Pancreas (tissue), 10 donors: Measurements from ENCODE around the gene EXOC6. TPM values are rescaled to one million over a fixed set of nuclear protein-coding genes. Genes with fewer than 3 reads are reported as not detected.
A peak's percentile ranks its signal among the peaks of the same experiment; 100 is the strongest.

Source experiments
- ATAC-seq, 4 donors: fragments of 200-7000 bp; cut with Tn5 transposase; one replicate each; pipeline versions ENCODE4 v1.8.0 to v1.9.1; 2020; ENCODE audit warnings: mild to moderate bottlenecking in 4 of 4, moderate library complexity in 4 of 4
- DNase-seq, 6 donors: peaks; one replicate each; pipeline ENCODE4 v3.0.0-alpha.2; 2020
- FAIRE-seq: peaks from 2 replicates; lab custom pipeline; 2012; peaks lifted over from hg19 to GRCh38; lab: Jason Lieb, UNC
- H3K27ac ChIP-seq, 4 donors: fragments of 200-600 bp; sonication (generic); 1 replicate in 3 of 4; 2 replicates in 1 of 4; pipeline versions ENCODE4 v1.5.0 to v1.8.0; 2020
- H3K27me3 ChIP-seq, 4 donors: fragments of 200-600 bp; one replicate each; pipeline ENCODE4 v1.8.0; 2021
- H3K36me3 ChIP-seq, 3 donors: fragments of 200-600 bp; sonication (generic) in 1 of 3; one replicate each; pipeline versions ENCODE4 v1.5.0 to v1.8.0; 2020 to 2021
- H3K4me1 ChIP-seq, 3 donors: fragments of 200-600 bp; one replicate each; pipeline ENCODE4 v1.8.0; 2021
- H3K4me3 ChIP-seq, 4 donors: fragments of 200-600 bp; sonication (generic) in 2 of 4; one replicate each; pipeline versions ENCODE4 v1.5.0 to v1.8.0; 2020 to 2021
- H3K9me3 ChIP-seq, 4 donors: fragments of 200-600 bp; one replicate each; pipeline ENCODE4 v1.8.0; 2021
- WGBS, 2 donors: extraction: QIAGEN DNeasy Blood & Tissue Kit; methylation state at CpG; one replicate each; pipeline ENCODE4 v1.1.7; 2013; 5-methylcytosine and 5-hydroxymethylcytosine counted together
- intact Hi-C, 3 donors: fragments of 100-400 bp; cut with DNase I; formaldehyde crosslinking; loops; one replicate each; pipeline versions ENCODE4 v1.11.1 to v1.14.2; 2022
- polyA plus RNA-seq, 2 donors: library from polyadenylated mRNA; stranded (reverse); fragments of 200-250 nt; gene quantifications; one replicate each; pipeline ENCODE4 v1.2.3, GENCODE V29; 2013
- total RNA-seq, 6 donors: library from RNA; stranded (reverse); fragmentation: NEBNext Ultra II Directional in 4 of 6; extraction: Animal tissue kit (Norgen Biotek cat#: 25700) in 4 of 6; gene quantifications; one replicate each; pipeline versions ENCODE4 v1.2.1 to v1.2.4, GENCODE V29; 2021 to 2023
- TF ChIP-seq, protein P1 (sequence below), 4 donors: fragments of 200-600 bp; sonication (generic) in 3 of 4; IDR thresholded peaks; one replicate each; pipeline versions ENCODE4 v1.5.0 to v1.8.0; 2021; ENCODE audit warnings: antibody characterized with exemption in 4 of 4
- donor health status: healthy with polysubstance abuse.
- donor health status: DM: no; HTN: no; CAD: no; lungs with moderate emphysema.
- donor health status: DM: no; HTN: no; CAD: no.
- donor health status: control.
- donor health status: control.
- donor health status: Bipolar disorder and iron deficiency.
- donor health status: DM: yes; HTN: yes; CAD: no.
- donor health status: DM: no; HTN: no; CAD: no.
- donor health status: DM: no; HTN: no; CAD: no.
- donor health status: DM: yes; HTN: yes; CAD: no.

Gene EXOC6
- total and polyA plus RNA-seq, 8 donors, result 4.2 to 10.3 (median 7.3) TPM

DNA sequence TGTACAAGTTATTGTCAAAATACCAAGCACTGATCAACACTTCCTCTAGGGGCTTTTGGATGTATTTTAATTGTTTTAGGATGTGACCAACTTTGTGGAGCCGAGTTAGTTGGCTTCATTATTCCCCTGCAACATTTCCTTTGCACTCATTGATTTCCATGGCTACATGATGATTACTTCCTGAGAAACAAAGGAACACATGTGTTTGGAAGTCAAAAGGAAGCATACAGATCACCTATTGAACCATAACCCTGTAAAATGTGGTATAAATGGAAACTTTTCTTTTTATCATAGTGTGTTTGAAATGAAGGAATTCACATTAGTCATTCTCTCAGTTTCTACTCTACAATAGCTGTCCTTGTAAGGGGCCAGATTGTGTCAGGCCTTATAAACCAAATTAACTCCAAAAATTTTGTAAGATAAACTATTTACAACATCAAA is 32.2 kb upstream of the EXOC6 start:
- TF ChIP-seq, protein P1, sequence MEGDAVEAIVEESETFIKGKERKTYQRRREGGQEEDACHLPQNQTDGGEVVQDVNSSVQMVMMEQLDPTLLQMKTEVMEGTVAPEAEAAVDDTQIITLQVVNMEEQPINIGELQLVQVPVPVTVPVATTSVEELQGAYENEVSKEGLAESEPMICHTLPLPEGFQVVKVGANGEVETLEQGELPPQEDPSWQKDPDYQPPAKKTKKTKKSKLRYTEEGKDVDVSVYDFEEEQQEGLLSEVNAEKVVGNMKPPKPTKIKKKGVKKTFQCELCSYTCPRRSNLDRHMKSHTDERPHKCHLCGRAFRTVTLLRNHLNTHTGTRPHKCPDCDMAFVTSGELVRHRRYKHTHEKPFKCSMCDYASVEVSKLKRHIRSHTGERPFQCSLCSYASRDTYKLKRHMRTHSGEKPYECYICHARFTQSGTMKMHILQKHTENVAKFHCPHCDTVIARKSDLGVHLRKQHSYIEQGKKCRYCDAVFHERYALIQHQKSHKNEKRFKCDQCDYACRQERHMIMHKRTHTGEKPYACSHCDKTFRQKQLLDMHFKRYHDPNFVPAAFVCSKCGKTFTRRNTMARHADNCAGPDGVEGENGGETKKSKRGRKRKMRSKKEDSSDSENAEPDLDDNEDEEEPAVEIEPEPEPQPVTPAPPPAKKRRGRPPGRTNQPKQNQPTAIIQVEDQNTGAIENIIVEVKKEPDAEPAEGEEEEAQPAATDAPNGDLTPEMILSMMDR (IDR thresholded peaks at IDR 0.05), result no peak
- Histone ChIP-seq H3K27me3 (no peaks in the 10 kb centered on the region), H3K4me3 (no peak overlapping the region), H3K4me1 (no peaks in the 10 kb centered on the region), H3K9me3 (no peaks in the 10 kb centered on the region), H3K27ac (peak overlapping the region in 3 of 4 donors; percentile 16 to 37 (median 26)), H3K36me3 (no peaks in the 10 kb centered on the region)
- FAIRE-seq, result no peak
- ATAC-seq, result peak; percentile 41 to 85 (median 54)
- DNase-seq, result no peak
- WGBS, 2 donors, result 43 to 54% methylated on average over 1 of the region's 1 CpG
- intact Hi-C loops, result no loop called here

DNA sequence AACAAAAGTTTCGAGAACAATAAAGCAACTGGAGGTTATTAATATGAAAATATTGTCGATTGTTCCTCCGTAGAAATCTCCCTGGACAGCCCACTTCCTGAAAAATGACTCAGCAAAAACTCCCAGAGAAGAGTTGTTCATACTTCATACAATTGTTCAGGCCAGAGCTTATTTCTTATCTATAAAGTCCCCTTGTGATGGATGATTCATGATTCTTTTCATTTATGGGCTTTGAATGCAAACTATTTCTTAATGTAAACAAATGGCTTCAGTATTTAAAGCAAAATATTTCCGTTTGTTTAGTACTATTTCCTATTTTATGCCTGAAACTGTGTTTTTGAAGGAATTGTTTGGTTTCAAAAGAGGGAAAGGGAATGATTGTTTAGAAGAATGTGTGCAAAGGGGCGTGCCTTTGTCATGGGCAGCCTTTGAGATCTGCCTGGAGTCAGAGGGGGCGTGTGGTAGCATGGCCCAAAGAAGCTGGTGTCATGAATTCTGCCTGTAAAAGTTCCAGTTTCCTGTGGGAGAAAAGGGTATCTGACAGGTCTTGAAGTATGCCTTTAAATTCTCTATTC is 26.2 kb upstream of the EXOC6 start:
- Histone ChIP-seq H3K9me3 (no peaks in the 10 kb centered on the region), H3K27ac (peak overlapping the region in 2 of 4 donors; percentile 51 to 65), H3K4me3 (no peak overlapping the region), H3K4me1 (peaks cover 0 to 8% (median 0%) of the 10 kb centered on the region in 3 donors), H3K27me3 (no peaks in the 10 kb centered on the region), H3K36me3 (no peaks in the 10 kb centered on the region)
- DNase-seq, result no peak
- no peak for FAIRE-seq
- intact Hi-C loops, result no loop called here
- WGBS, 2 donors, result 36 to 43% methylated on average over 6 of the region's 6 CpGs
- TF ChIP-seq, protein P1 (IDR thresholded peaks at IDR 0.05), result no peak
- ATAC-seq, result peak in 3 of 4 donors; percentile 70 to 90 (median 90)

DNA sequence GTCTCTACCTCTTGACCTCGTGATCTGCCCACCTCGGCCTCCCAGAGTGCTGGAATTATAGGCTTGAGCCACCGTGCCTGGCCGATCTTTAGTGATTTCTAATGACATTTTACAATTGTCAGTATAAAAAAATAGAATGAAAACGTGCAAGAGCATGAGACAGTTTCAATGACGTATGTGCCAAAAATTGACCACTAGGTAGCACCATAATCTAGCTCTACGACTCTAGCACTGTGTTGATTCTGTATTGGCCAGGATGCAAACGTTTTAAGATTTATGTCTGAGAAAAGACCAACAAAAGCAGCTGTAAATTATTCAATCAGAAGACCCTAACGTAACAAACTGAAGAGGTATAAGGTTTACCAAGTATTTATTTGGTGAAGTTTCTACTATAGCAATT is 25.4 kb upstream of the EXOC6 start:
- Histone ChIP-seq H3K9me3 (no peaks in the 10 kb centered on the region), H3K4me1 (peaks cover 0 to 8% (median 0%) of the 10 kb centered on the region in 3 donors), H3K36me3 (no peaks in the 10 kb centered on the region), H3K4me3 (no peak overlapping the region), H3K27ac (peak overlapping the region in 1 of 4 donors; percentile 51), H3K27me3 (no peaks in the 10 kb centered on the region)
- TF ChIP-seq, protein P1 (IDR thresholded peaks at IDR 0.05), result no peak
- no peak for DNase-seq
- intact Hi-C loops, result no loop called here
- 40 to 48% methylated on average over 9 of the region's 9 CpGs for WGBS, 2 donors
- FAIRE-seq, result no peak
- ATAC-seq, result peak in 3 of 4 donors; percentile 72 to 81 (median 80)

DNA sequence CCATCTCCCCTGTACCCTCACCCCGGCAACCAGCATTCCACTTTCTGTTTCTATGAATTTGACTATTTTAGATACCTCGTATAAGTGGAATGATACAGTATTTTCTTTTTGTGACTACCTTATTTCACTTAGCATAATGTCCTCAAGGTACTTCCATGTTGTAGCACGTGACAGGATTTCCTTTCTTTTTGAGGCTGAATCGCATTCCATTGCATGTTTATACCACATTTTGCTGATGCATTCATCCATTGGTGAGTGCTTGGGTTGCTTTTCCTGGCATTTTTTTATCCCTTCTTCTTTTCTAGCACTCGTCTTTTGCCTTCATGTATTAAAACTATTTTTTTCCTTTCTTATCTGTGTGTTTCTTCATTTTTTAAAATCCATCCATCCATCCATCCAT is 22.3 kb upstream of the EXOC6 start:
- Histone ChIP-seq H3K27ac (no peak overlapping the region), H3K4me1 (peaks cover 0 to 8% (median 0%) of the 10 kb centered on the region in 3 donors), H3K9me3 (no peaks in the 10 kb centered on the region), H3K4me3 (no peak overlapping the region), H3K27me3 (no peaks in the 10 kb centered on the region), H3K36me3 (no peaks in the 10 kb centered on the region)
- FAIRE-seq, result no peak
- ATAC-seq, result no peak
- TF ChIP-seq, protein P1 (IDR thresholded peaks at IDR 0.05), result no peak
- 79 to 89% methylated on average over 5 of the region's 5 CpGs for WGBS, 2 donors
- intact Hi-C loops, result no loop called here
- DNase-seq, result no peak

DNA sequence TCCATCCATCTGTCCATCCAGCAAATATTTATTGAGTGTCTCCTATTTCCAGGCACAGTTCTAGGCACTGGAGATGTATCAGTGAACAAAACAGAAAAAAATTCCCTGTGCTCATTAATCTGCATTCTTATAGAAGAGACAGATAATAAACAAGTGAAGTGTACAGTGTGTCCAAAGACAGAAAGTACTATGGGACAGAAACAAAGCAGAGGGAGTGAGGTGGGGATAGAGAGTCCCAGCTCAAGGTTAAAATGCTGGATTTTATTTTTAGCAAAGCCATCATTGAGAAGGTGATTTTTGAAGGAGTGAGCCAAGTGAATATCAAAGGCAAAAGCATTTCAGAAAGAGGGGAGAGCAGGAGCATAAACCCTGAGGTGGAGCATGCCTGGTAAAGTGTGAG is 21.8 kb upstream of the EXOC6 start:
- Histone ChIP-seq H3K9me3 (no peaks in the 10 kb centered on the region), H3K27me3 (no peaks in the 10 kb centered on the region), H3K4me3 (no peak overlapping the region), H3K4me1 (peaks cover 0 to 8% (median 0%) of the 10 kb centered on the region in 3 donors), H3K27ac (no peak overlapping the region), H3K36me3 (no peaks in the 10 kb centered on the region)
- intact Hi-C loops, result no loop called here
- FAIRE-seq (no peak), ATAC-seq (no peak), DNase-seq (no peak)
- TF ChIP-seq, protein P1 (IDR thresholded peaks at IDR 0.05), result no peak
